RKO (cell line): ENCODE data around the gene LPP.

Experiments
- DNase-seq: peaks from one replicate; pipeline ENCODE4 v3.0.0-alpha.2; 2016; ENCODE audit warnings: low spot score

The LPP gene

GRCh38 chr3:188918093-188918492 is 764.1 kb downstream of the LPP start:
- DNase-seq: no peak

- no peak for DNase-seq
Measured at GRCh38 chr3:188923671-188924070, 769.7 kb downstream of the LPP start.

- no peak for DNase-seq
Measured at GRCh38 chr3:188925376-188925775, 771.4 kb downstream of the LPP start.

- no peak for DNase-seq
Measured at GRCh38 chr3:188926111-188926510, 772.2 kb downstream of the LPP start.

- no peak for DNase-seq
Measured at GRCh38 chr3:188926741-188927511, 773.0 kb downstream of the LPP start.

- DNase-seq: no peak
Measured at GRCh38 chr3:188927971-188928370, 774.0 kb downstream of the LPP start.

GRCh38 chr3:188929137-188929536 is 775.2 kb downstream of the LPP start:
- DNase-seq: no peak

GRCh38 chr3:188931036-188931435 is 777.1 kb downstream of the LPP start:
- no peak for DNase-seq

- no peak for DNase-seq
Measured at GRCh38 chr3:188931531-188931930, 777.6 kb downstream of the LPP start.

- DNase-seq: no peak
Measured at GRCh38 chr3:188934989-188935388, 781.0 kb downstream of the LPP start.

GRCh38 chr3:188936597-188937107 is 782.7 kb downstream of the LPP start:
- DNase-seq: no peak

- DNase-seq: no peak
Measured at GRCh38 chr3:188937389-188937788, 783.4 kb downstream of the LPP start.

GRCh38 chr3:188938999-188939398 is 785.0 kb downstream of the LPP start:
- DNase-seq: no peak

- no peak for DNase-seq
Measured at GRCh38 chr3:188939814-188940572, 786.0 kb downstream of the LPP start.
